OCI-LY3 (cell line): ENCODE data around the gene DDB1.

Experiments
- CTCF ChIP-seq: fragments of 200-600, 300-600 bp; sonication (generic); IDR thresholded peaks from 2 replicates; pipeline ENCODE4 v1.5.1; 2014; ENCODE audit warnings: antibody characterized with exemption, low read length, low read depth
- EZH2phosphoT487 ChIP-seq: fragments of 200-600 bp; shearing (Covaris generic); IDR thresholded peaks from 2 replicates; pipeline ENCODE4 v1.6.1; 2018; ENCODE audit warnings: antibody characterized with exemption, mixed run types, low read depth

GRCh38 chr11:61350803-61351202 lies 17.9 kb upstream of the DDB1 start:
- TF ChIP-seq CTCF (no peak), EZH2phosphoT487 (no peak)
